ENCODE data around the gene ZNF664.
"Not testable (repeated sequence)": the region's sequence is repeated elsewhere in the genome, so short reads cannot be mapped to it uniquely, and the experiment has no call there.

Gene ZNF664

DNA sequence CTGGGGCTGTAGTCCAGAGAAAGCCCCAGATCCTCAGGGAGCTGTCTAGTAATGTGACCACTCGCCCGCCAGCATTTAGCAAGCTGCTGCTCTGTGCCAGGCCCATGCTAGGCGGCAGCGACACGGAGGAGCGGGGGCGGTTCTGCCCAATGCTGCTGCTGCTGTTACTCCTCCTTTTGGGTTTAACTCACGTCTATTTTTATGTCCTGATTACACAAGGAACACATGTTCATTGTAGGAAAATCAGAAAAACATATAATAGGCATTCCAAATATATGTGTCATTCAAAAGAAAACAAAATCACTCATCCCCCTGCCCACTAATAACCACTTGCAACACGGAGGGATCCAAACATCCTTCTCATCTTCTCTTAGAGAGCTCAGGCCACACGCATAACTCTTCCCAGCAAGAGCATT is 30.8 kb upstream of the ZNF664 start:
- no peak for FAIRE-seq

- no peak for FAIRE-seq
These were observed 29.9 kb upstream of the ZNF664 start for GRCh38 chr12:123942911-123943648.

- no peak for FAIRE-seq
These were observed 29.2 kb upstream of the ZNF664 start for GRCh38 chr12:123943816-123944215.

- no peak for FAIRE-seq
These were observed 28.3 kb upstream of the ZNF664 start for GRCh38 chr12:123944696-123945095.

GRCh38 chr12:123945287-123946151 is 27.5 kb upstream of the ZNF664 start:
- no peak for FAIRE-seq

GRCh38 chr12:123946152-123946515 is 26.9 kb upstream of the ZNF664 start:
- no peak for FAIRE-seq

GRCh38 chr12:123946516-123947505 is 26.2 kb upstream of the ZNF664 start:
- not testable (repeated sequence) for FAIRE-seq

DNA sequence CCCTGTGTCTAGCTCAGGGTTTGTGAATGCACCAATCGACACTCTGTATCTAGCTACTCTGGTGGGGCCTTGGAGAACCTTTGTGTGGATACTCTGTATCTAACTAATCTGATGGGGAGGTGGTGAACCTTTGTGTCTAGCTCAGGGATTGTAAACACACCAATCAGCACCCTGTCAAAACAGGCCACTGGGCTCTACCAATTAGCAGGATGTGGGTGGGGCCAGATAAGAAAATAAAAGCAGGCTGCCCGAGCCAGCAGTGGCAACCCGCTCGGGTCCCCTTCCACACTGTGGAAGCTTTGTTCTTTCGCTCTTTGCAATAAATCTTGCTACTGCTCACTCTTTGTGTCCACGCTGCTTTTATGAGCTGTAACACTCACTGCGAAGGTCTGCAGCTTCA is 25.5 kb upstream of the ZNF664 start:
- not testable (repeated sequence) for FAIRE-seq

DNA sequence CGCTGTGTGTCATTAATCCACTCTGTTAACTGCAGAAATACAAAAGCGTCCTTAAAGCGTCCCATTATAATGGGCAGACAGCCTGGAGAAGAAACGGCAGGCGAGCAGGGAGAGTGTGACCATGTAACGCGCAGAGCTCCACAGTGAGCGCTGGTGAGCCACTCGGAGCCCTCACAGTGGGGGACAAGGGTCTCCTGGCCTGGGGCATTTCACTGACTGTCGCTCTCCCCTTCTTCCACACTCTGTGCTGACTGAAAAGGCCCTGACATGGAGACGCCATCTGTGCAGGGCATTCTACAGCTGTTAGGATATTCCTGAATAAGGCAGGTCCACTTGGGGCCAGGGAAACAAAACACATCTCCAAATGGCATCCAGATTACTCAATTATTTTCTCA is 24.6 kb upstream of the ZNF664 start:
- FAIRE-seq = no peak

- FAIRE-seq = no peak
These were observed 23.9 kb upstream of the ZNF664 start for GRCh38 chr12:123948796-123949769.

- FAIRE-seq = no peak
These were observed 23.2 kb upstream of the ZNF664 start for GRCh38 chr12:123949770-123950165.

DNA sequence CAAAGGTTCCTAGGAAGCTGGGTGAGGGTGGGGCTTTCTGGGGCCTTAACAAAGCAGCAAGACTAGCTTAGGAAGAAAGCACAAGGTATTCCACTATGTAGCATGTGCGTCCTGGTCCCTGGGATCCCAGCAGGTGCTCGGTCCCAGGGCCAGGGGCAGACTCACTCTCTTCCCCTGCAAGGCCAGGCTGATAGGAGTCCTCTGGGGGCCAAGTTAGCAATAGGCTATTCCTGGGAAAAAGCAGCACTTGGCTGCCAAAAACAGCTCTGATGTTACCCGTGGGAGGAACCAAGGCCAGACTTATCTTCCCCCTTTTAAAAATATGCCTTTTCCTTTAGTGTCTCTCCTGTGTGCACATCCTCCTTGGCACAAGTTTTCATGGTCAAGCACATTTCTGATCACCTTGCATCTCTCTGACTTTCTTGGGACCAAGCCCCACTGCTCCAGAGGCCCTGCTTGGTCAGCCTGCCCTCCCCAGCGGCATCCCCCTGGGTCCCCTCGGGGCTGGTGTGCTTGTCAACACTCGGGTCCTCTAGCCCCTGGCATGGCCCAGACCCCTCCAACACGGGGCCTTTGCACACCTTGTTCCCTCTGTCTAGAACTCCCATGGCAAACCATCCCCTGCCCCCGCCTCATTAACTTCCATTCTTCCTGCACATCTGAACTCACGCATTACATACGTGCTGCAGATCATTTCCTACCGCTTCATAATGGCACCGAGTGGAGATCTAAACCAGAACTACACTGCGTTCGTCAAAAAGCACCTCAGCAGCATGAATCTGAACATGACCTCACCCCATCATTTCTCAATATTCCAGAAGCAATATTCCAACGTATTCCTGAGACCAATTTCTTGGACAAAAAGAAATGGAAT is 22.3 kb upstream of the ZNF664 start:
- FAIRE-seq = no peak

GRCh38 chr12:123951467-123951866 is 21.5 kb upstream of the ZNF664 start:
- no peak for FAIRE-seq

GRCh38 chr12:123952037-123952436 is 21.0 kb upstream of the ZNF664 start:
- no peak for FAIRE-seq

DNA sequence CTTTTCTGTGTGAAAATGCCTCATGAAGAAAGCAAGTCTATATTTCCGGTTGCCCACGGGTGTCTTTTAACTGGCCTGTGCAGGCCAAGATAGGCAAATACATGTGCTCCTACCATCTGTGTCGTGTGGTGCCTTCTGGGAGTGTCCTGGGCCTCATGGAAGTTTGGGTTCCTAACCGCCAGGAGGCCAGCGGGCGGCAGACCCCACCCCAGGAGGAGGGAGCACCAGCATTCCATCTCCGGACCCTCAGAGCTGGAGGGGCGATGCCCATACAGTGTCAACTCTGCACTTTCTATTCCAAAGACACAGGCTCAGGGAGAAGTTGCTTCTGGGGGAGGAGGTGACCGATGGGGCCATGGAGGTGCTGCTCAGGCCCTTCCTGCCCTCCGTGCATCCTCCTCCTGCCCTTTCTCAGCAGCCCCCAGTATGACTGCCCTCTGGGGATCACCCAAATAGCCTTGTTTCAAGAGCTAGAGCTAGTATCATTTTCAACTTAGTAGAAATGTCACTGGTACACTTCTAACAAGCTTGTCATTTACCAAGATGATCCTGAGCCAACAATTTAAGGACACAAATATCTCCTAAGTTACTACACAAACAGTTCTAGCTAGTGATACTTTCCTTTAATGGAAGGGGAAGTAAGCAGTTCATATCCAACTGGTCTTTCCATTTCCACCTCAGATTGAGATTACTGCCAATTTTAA is 18.2 kb upstream of the ZNF664 start:
- FAIRE-seq = no peak

GRCh38 chr12:123956249-123956648 is 16.8 kb upstream of the ZNF664 start:
- no peak for FAIRE-seq

GRCh38 chr12:123957196-123957595 is 15.8 kb upstream of the ZNF664 start:
- FAIRE-seq = no peak

GRCh38 chr12:123958462-123958861 is 14.6 kb upstream of the ZNF664 start:
- FAIRE-seq = no peak

- FAIRE-seq = no peak
These were observed 14.1 kb upstream of the ZNF664 start for GRCh38 chr12:123958876-123959275.

Measured in colon (tissue), 2 donors.